AG10803 (cell line): ENCODE measurements around the gene TXNL4B.
A peak's percentile ranks its signal among the peaks of the same experiment; 100 is the strongest.

Source experiments
- DNase-seq: peaks from one replicate; pipeline ENCODE4 v3.0.0; 2010; ENCODE audit warnings: low read depth
- H3K4me3 ChIP-seq: 2 replicates; pipeline ENCODE4 v1.5.1; 2011; ENCODE audit warnings: mild to moderate bottlenecking, low read length, control low read depth
- CTCF ChIP-seq: conservative IDR thresholded peaks from 2 replicates; pipeline ENCODE4 v1.5.1; 2011; ENCODE audit warnings: mild to moderate bottlenecking, low read length, control low read depth, inconsistent platforms

The TXNL4B gene

GRCh38 chr16:72093448-72094265 lies at the start of gene TXNL4B, which contains the start of gene DHX38:
Gene TXNL4B, minus strand, starts transcription at chr16:72093620. Its CDS starts 2,871 bp downstream, at chr16:72090749.
Gene DHX38, plus strand, starts transcription at chr16:72093847. Its CDS starts 2,311 bp downstream, at chr16:72096158.
- peak within 1 kb of the TSS; percentile 100 for H3K4me3 ChIP-seq
- no peak for TF ChIP-seq CTCF
- peak; percentile 99 for DNase-seq

- no peak overlapping the region for H3K4me3 ChIP-seq
- DNase-seq = peak; percentile 35
- no peak for TF ChIP-seq CTCF
These were observed 49.1 kb upstream of the TXNL4B start for GRCh38 chr16:72142476-72142875.

GRCh38 chr16:72139908-72140307 lies 46.5 kb upstream of the TXNL4B start:
- TF ChIP-seq CTCF = no peak
- DNase-seq = no peak
- H3K4me3 ChIP-seq = no peak overlapping the region

- no peak for TF ChIP-seq CTCF
- H3K4me3 ChIP-seq = no peak overlapping the region
- no peak for DNase-seq
These were observed 44.7 kb upstream of the TXNL4B start for GRCh38 chr16:72138064-72138572.

GRCh38 chr16:72137380-72138063 lies 44.1 kb upstream of the TXNL4B start:
- no peak for DNase-seq
- no peak for TF ChIP-seq CTCF
- no peak overlapping the region for H3K4me3 ChIP-seq

GRCh38 chr16:72134507-72134906 lies 41.1 kb upstream of the TXNL4B start:
- H3K4me3 ChIP-seq = no peak overlapping the region
- DNase-seq = no peak
- no peak for TF ChIP-seq CTCF

GRCh38 chr16:72132726-72133125 lies 39.3 kb upstream of the TXNL4B start:
- no peak for TF ChIP-seq CTCF
- no peak overlapping the region for H3K4me3 ChIP-seq
- no peak for DNase-seq
